Ovary (tissue), 9 donors: Measurements from ENCODE around the gene HSD11B2. TPM values are rescaled to one million over a fixed set of nuclear protein-coding genes. Genes with fewer than 3 reads are reported as not detected.
A peak's percentile ranks its signal among the peaks of the same experiment; 100 is the strongest.

Source experiments
- DNase-seq, 5 donors: peaks; one replicate each; pipeline ENCODE4 v3.0.0-alpha.2; 2019 to 2020
- H3K27ac ChIP-seq, 2 donors: fragments of 200-600 bp; one replicate each; pipeline versions ENCODE4 v1.5.1 to v1.8.0; 2019 to 2022
- H3K27me3 ChIP-seq: fragments of 200-600 bp; one replicate; pipeline ENCODE4 v1.8.0; 2022
- H3K36me3 ChIP-seq: fragments of 200-600 bp; sonication (generic); one replicate; pipeline ENCODE4 v1.5.1; 2019
- H3K4me1 ChIP-seq: one replicate; pipeline ENCODE4 v1.8.1; 2013; ENCODE audit warnings: mild to moderate bottlenecking, moderate library complexity; ENCODE audit not compliant: insufficient read depth
- H3K4me3 ChIP-seq: fragments of 200-600 bp; sonication (generic); one replicate; pipeline ENCODE4 v1.5.1; 2017
- H3K9me3 ChIP-seq, 2 donors: fragments of 200-600 bp in 1 of 2; sonication (generic) in 1 of 2; one replicate each; pipeline versions ENCODE4 v1.5.1 to v1.8.1; 2013 to 2019; ENCODE audit warnings: mild to moderate bottlenecking in 1 of 2, moderate library complexity in 1 of 2
- EP300 ChIP-seq: sonication (generic); formaldehyde crosslinking; IDR thresholded peaks from one replicate; pipeline ENCODE4 v1.6.1; 2017; ENCODE audit warnings: antibody characterized with exemption
- POLR2A ChIP-seq: fragments of 450-650 bp; IDR thresholded peaks from one replicate; pipeline ENCODE4 v1.6.1; 2017; ENCODE audit warnings: antibody characterized with exemption, mild to moderate bottlenecking, moderate library complexity
- WGBS, 3 donors: extraction: QIAGEN DNeasy Blood & Tissue Kit in 1 of 3; methylation state at CpG; one replicate each; pipeline versions ENCODE4 v1.1.5 to v1.1.7; 2013 to 2017; 5-methylcytosine and 5-hydroxymethylcytosine counted together
- intact Hi-C, 4 donors: fragments of 100-400 bp; cut with DNase I; formaldehyde crosslinking; loops; one replicate each; pipeline versions ENCODE4 v1.11.0 to v1.15.1; 2022 to 2023
- polyA plus RNA-seq, 2 donors: library from polyadenylated mRNA; stranded (reverse); fragments of 200-250 nt in 1 of 2; fragments of 350-450 nt in 1 of 2; fragmentation: Illumina TruSeq in 1 of 2; extraction: RNeasy Lipid Tissue Mini Kit (QIAGEN cat#74804) in 1 of 2; gene quantifications; one replicate each; pipeline ENCODE4 v1.2.3, GENCODE V29; 2013 to 2014
- total RNA-seq, 7 donors: library from RNA; depleted of rRNA in 2 of 7; stranded (reverse); fragments of >200 nt in 2 of 7; fragmentation: NEBNext Ultra II Directional in 3 of 7; extraction: Animal tissue kit (Norgen Biotek cat#: 25700) in 3 of 7; gene quantifications; one replicate each; pipeline versions ENCODE4 v1.1.0 to v1.2.4, GENCODE V29; 2016 to 2023
- TF ChIP-seq, protein P1 (sequence below), 3 donors: fragments of 450-650 bp in 2 of 3; fragments of 200-600 bp in 1 of 3; IDR thresholded peaks; one replicate each; pipeline versions ENCODE4 v1.5.1 to v1.8.0; 2016 to 2022; ENCODE audit warnings: antibody characterized with exemption in 3 of 3, mild to moderate bottlenecking in 1 of 3
- donor health status: DM: no; HTN: no; CAD: no; lungs with moderate emphysema.
- donor health status: DM: no; HTN: no; CAD: no.
- donor health status: Bipolar disorder and iron deficiency.
- donor health status: DM: yes; HTN: yes; CAD: no.
- donor health status: DM: no; HTN: no; CAD: no.
- donor health status: DM: yes; HTN: yes; CAD: no.

Gene HSD11B2
- total and polyA plus RNA-seq, 9 donors = 1.3 to 26.3 (median 15.7) TPM

- Histone ChIP-seq H3K27ac (peak overlapping the region in 1 of 2 donors; percentile 58), H3K27me3 (no peaks in the 10 kb centered on the region), H3K4me3 (no peak overlapping the region), H3K36me3 (no peaks in the 10 kb centered on the region), H3K4me1 (peaks cover 60% of the 10 kb centered on the region), H3K9me3 (no peaks in the 10 kb centered on the region)
- TF ChIP-seq, protein P1, sequence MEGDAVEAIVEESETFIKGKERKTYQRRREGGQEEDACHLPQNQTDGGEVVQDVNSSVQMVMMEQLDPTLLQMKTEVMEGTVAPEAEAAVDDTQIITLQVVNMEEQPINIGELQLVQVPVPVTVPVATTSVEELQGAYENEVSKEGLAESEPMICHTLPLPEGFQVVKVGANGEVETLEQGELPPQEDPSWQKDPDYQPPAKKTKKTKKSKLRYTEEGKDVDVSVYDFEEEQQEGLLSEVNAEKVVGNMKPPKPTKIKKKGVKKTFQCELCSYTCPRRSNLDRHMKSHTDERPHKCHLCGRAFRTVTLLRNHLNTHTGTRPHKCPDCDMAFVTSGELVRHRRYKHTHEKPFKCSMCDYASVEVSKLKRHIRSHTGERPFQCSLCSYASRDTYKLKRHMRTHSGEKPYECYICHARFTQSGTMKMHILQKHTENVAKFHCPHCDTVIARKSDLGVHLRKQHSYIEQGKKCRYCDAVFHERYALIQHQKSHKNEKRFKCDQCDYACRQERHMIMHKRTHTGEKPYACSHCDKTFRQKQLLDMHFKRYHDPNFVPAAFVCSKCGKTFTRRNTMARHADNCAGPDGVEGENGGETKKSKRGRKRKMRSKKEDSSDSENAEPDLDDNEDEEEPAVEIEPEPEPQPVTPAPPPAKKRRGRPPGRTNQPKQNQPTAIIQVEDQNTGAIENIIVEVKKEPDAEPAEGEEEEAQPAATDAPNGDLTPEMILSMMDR (IDR thresholded peaks at IDR 0.05) = no peak
- TF ChIP-seq EP300 = no peak
- TF ChIP-seq POLR2A = no peak
- 22 to 35% (median 23%) methylated on average over 6 of the region's 6 CpGs for WGBS, 3 donors
- intact Hi-C loops = no loop called here
- DNase-seq = peak; percentile 73 to 82 (median 78)
These were observed 12.3 kb downstream of the HSD11B2 start for GRCh38 chr16:67443265-67443664.

GRCh38 chr16:67444259-67445125, 13.6 kb downstream of the HSD11B2 start:
- WGBS, 3 donors = 84 to 87% (median 85%) methylated on average over 21 to 22 of the region's 22 CpGs

DNA sequence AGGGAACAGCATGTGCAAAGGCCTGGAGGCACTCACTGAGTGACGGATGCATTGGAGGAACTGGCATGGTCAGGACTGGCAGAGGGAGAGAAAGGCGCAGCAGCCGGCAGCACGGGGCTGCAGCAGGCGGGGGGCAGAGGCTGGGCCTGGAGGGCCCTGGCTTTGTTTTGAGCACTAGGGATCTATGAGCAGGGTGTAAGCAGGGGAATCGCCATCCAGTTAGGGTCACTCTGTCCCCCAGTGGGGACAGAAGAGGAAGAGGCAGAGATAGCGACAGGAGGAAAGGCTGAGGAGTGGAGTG, 14.2 kb downstream of the HSD11B2 start:
- Histone ChIP-seq H3K4me1 (peaks cover 69% of the 10 kb centered on the region), H3K4me3 (no peak overlapping the region), H3K27me3 (no peaks in the 10 kb centered on the region), H3K27ac (peak overlapping the region in 1 of 2 donors; percentile 66), H3K9me3 (no peaks in the 10 kb centered on the region), H3K36me3 (no peaks in the 10 kb centered on the region)
- WGBS, 3 donors = 64 to 72% (median 64%) methylated on average over 7 of the region's 7 CpGs
- no peak for DNase-seq
- TF ChIP-seq EP300 = no peak
- TF ChIP-seq, protein P1 (IDR thresholded peaks at IDR 0.05) = no peak
- TF ChIP-seq POLR2A = no peak
- intact Hi-C loops = loop anchor here in 1 of 4 donors (2.0 kb wide), 1 partner anchor 14 kb away; no protein-coding TSS in a partner anchor

More at GRCh38 chr16:67444259-67445125, 13.6 kb downstream of the HSD11B2 start:
- intact Hi-C loops = loop anchor here in 1 of 4 donors (2.0 kb wide), 1 partner anchor 14 kb away; no protein-coding TSS in a partner anchor
- peak in 1 of 5 donors; percentile 28 for DNase-seq
- TF ChIP-seq, protein P1 (IDR thresholded peaks at IDR 0.05) = no peak
- TF ChIP-seq POLR2A (no peak), EP300 (no peak)
- peak overlapping the region in 1 of 2 donors; percentile 66 for H3K27ac ChIP-seq
- H3K27me3 ChIP-seq = no peaks in the 10 kb centered on the region
- no peaks in the 10 kb centered on the region for H3K36me3 ChIP-seq
- peaks cover 63% of the 10 kb centered on the region for H3K4me1 ChIP-seq
- no peaks in the 10 kb centered on the region for H3K9me3 ChIP-seq
- no peak overlapping the region for H3K4me3 ChIP-seq

DNA sequence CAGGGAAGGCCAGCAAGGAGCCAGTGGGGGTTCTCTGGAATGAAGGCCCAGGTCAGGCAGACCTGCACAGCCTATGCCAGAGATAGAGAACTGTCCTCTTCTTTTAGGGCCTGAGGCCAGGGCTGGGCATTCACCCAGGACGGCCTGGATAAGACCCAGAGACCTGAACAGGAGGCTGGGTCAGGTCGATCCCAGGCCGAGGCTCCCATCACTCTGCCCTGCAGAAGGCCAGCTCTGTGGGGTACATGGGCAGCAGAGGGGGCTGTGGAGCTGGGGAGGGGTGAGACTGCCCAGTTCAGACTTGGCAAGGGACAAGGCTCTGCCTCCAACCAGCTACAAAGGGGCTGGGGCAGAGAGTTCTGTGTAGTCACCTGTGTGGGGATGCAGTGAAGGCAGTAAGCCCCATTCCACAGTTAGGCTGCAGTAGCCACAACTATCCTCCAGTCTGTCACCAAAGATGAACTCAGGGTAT, 14.6 kb downstream of the HSD11B2 start:
- no peak overlapping the region for H3K4me3 ChIP-seq
- WGBS, 3 donors = 5 to 27% (median 24%) methylated on average over 3 of the region's 3 CpGs
- H3K27ac ChIP-seq = peak overlapping the region in 1 of 2 donors; percentile 66
- H3K36me3 ChIP-seq = no peaks in the 10 kb centered on the region
- no peaks in the 10 kb centered on the region for H3K9me3 ChIP-seq
- no peaks in the 10 kb centered on the region for H3K27me3 ChIP-seq
- H3K4me1 ChIP-seq = peaks cover 71% of the 10 kb centered on the region
- TF ChIP-seq EP300 = no peak
- TF ChIP-seq, protein P1 (IDR thresholded peaks at IDR 0.05) = peak in 1 of 3 donors; percentile 7
- intact Hi-C loops = loop anchor here in 1 of 4 donors (2.0 kb wide), 1 partner anchor 13 kb away; no protein-coding TSS in a partner anchor
- peak in 3 of 5 donors; percentile 54 to 79 (median 69) for DNase-seq
